IMR-90 (cell line): ENCODE measurements around the gene GPN1. TPM values are rescaled to one million over a fixed set of nuclear protein-coding genes. Genes with fewer than 3 reads are reported as not detected.
"Not testable (repeated sequence)": the region's sequence is repeated elsewhere in the genome, so short reads cannot be mapped to it uniquely, and the experiment has no call there.

Experiments
- ATAC-seq: fragments of 200-7000 bp; cut with Tn5 transposase; 2 replicates; pipeline ENCODE4 v1.9.1; 2020; ENCODE audit warnings: low read depth, mild to moderate bottlenecking, moderate library complexity
- BruUV-seq: library from RNA; stranded (reverse); fragments of 400-500 nt; replicated peaks from 2 replicates; lab custom pipeline; 2021; lab: Mats Ljungman, UMichigan
- CTCF ChIA-PET: fragments of 300-600 bp; formaldehyde crosslinking; extraction: SDS; loops from one replicate; lab custom pipeline; 2021; ENCODE audit warnings: antibody characterized with exemption; lab: Yijun Ruan, JAX
- POLR2A ChIA-PET: fragments of 300-600 bp; sonication (Branson Sonifier 250); formaldehyde crosslinking; loops from one replicate; lab custom pipeline; 2022; ENCODE audit warnings: antibody characterized with exemption; ENCODE audit not compliant: unreplicated experiment; lab: Charles Lee
- DNase-seq: peaks from one replicate; pipeline ENCODE4 v3.0.0; 2013
- H2AFZ ChIP-seq: replicated peaks from 2 replicates; pipeline ENCODE3; 2013; ENCODE audit warnings: low read length, mild to moderate bottlenecking; ENCODE audit not compliant: poor library complexity
- H2AK5ac ChIP-seq: 2 replicates; pipeline ENCODE4 v1.6.1; 2013; ENCODE audit warnings: low read depth, low read length, inconsistent platforms
- H2AK9ac ChIP-seq: replicated peaks from 2 replicates; pipeline ENCODE3; 2013; ENCODE audit warnings: mild to moderate bottlenecking, low read depth, low read length, moderate library complexity; ENCODE audit not compliant: poor library complexity
- H2BK120ac ChIP-seq: 2 replicates; pipeline ENCODE4 v1.6.1; 2013; ENCODE audit warnings: low read depth, low read length, inconsistent platforms
- H2BK15ac ChIP-seq: 3 replicates; pipeline ENCODE4 v1.6.1; 2013; ENCODE audit warnings: low read depth, low read length, inconsistent platforms
- H2BK20ac ChIP-seq: 2 replicates; pipeline ENCODE4 v1.6.1; 2013; ENCODE audit warnings: low read depth, mild to moderate bottlenecking, inconsistent platforms, low read length, moderate library complexity
- H2BK5ac ChIP-seq: 2 replicates; pipeline ENCODE4 v1.6.1; 2013; ENCODE audit warnings: mild to moderate bottlenecking, low read depth, low read length, inconsistent platforms; ENCODE audit not compliant: poor library complexity, severe bottlenecking
- H3K14ac ChIP-seq: replicated peaks from 2 replicates; pipeline ENCODE4 v1.6.1; 2013; ENCODE audit warnings: low read depth, low read length, inconsistent platforms
- H3K18ac ChIP-seq: 2 replicates; pipeline ENCODE4 v1.6.1; 2013; ENCODE audit warnings: low read depth, low read length, control low read depth
- H3K23ac ChIP-seq: 2 replicates; pipeline ENCODE4 v1.6.1; 2013; ENCODE audit warnings: low read depth, low read length, inconsistent platforms
- H3K27ac ChIP-seq: 2 replicates; pipeline ENCODE4 v1.5.1; 2013; ENCODE audit warnings: mild to moderate bottlenecking, control low read depth, low read length; ENCODE audit not compliant: insufficient read depth
- H3K27me3 ChIP-seq: 2 replicates; pipeline ENCODE4 v1.6.1; 2013; ENCODE audit warnings: low read length; ENCODE audit not compliant: control insufficient read depth, insufficient read depth
- H3K36me3 ChIP-seq: 2 replicates; pipeline ENCODE4 v1.6.1; 2013; ENCODE audit warnings: low read length, mixed read lengths; ENCODE audit not compliant: control insufficient read depth, insufficient read depth
- H3K4ac ChIP-seq: 2 replicates; pipeline ENCODE4 v1.6.1; 2013; ENCODE audit warnings: low read depth, low read length, inconsistent platforms
- H3K4me1 ChIP-seq: 2 replicates; pipeline ENCODE4 v1.6.1; 2013; ENCODE audit warnings: low read length, mixed read lengths; ENCODE audit not compliant: control insufficient read depth, insufficient read depth
- H3K4me2 ChIP-seq: 2 replicates; pipeline ENCODE4 v1.6.1; 2013; ENCODE audit warnings: low read depth, mild to moderate bottlenecking, control low read depth, low read length, moderate library complexity
- H3K4me3 ChIP-seq: 2 replicates; pipeline ENCODE4 v1.5.1; 2013; ENCODE audit warnings: low read depth, mild to moderate bottlenecking, control low read depth, low read length, moderate library complexity; ENCODE audit not compliant: insufficient read depth
- H3K56ac ChIP-seq: 2 replicates; pipeline ENCODE4 v1.6.1; 2013; ENCODE audit warnings: low read length, inconsistent platforms; ENCODE audit not compliant: insufficient read depth; ENCODE audit errors: extremely low read depth
- H3K79me1 ChIP-seq, 2 experiments: 2 replicates each; pipeline ENCODE4 v1.6.1; 2013; ENCODE audit warnings: low read length in 2 of 2, inconsistent platforms in 1 of 2, low read depth in 1 of 2
- H3K9ac ChIP-seq: 2 replicates; pipeline ENCODE4 v1.6.1; 2013; ENCODE audit warnings: low read depth, low read length, control low read depth
- H3K9me1 ChIP-seq: 2 replicates; pipeline ENCODE4 v1.6.1; 2013; ENCODE audit warnings: low read length, inconsistent platforms; ENCODE audit not compliant: insufficient read depth
- H3K9me3 ChIP-seq: 2 replicates; pipeline ENCODE4 v1.6.1; 2013; ENCODE audit warnings: low read length; ENCODE audit not compliant: control insufficient read depth, insufficient read depth
- H4K20me1 ChIP-seq: 2 replicates; pipeline ENCODE4 v1.6.1; 2013; ENCODE audit warnings: low read length, inconsistent platforms; ENCODE audit not compliant: insufficient read depth
- H4K5ac ChIP-seq: 2 replicates; pipeline ENCODE4 v1.6.1; 2013; ENCODE audit warnings: mild to moderate bottlenecking, low read depth, low read length, control low read depth
- H4K8ac ChIP-seq, 2 experiments: 2 replicates each; pipeline ENCODE4 v1.6.1; 2013; ENCODE audit warnings: low read depth in 2 of 2, low read length in 2 of 2, control low read depth in 1 of 2, inconsistent platforms in 1 of 2
- H4K91ac ChIP-seq: 2 replicates; pipeline ENCODE4 v1.6.1; 2013; ENCODE audit warnings: low read depth, low read length, inconsistent platforms; ENCODE audit not compliant: insufficient read depth
- WGBS, 2 experiments: methylation state at CpG; one replicate each; pipeline versions ENCODE4 v1.1.5 to v1.1.7; 2013; ENCODE audit warnings: missing lambda C conversion rate in 2 of 2; ENCODE audit not compliant: insufficient read length in 1 of 2; ENCODE audit errors: extremely low coverage in 2 of 2; 5-methylcytosine and 5-hydroxymethylcytosine counted together
- dilution Hi-C: fragments of 300-500 bp; cut with HindIII; formaldehyde crosslinking; loops from one replicate; pipeline ENCODE4 v1.14.3; 2018; ENCODE audit warnings: low sequenced_read_pairs; ENCODE audit not compliant: unreplicated experiment
- in situ Hi-C: fragments of 300-500 bp; cut with MboI; formaldehyde crosslinking; loops from 3 replicates; pipeline ENCODE4 v1.14.3; 2019; ENCODE audit warnings: low sequenced_read_pairs, inconsistent platforms, mixed read lengths
- intact Hi-C: fragments of 100-400 bp; cut with micrococcal nuclease; formaldehyde crosslinking; loops from 2 replicates; pipeline ENCODE4 v1.10.0; 2022
- polyA plus RNA-seq, 3 experiments: library from polyadenylated mRNA; depleted of rRNA; stranded (reverse); fragments of >200 nt; gene quantifications; 2 replicates each; pipeline ENCODE4 v1.2.3, GENCODE V29; 2012; ENCODE audit warnings: low replicate concordance in 1 of 3
- total RNA-seq: library from RNA; depleted of rRNA; stranded (reverse); fragments of >200 nt; gene quantifications from 2 replicates; pipeline ENCODE4 v1.2.3, GENCODE V29; 2012

Gene GPN1
- total and polyA plus RNA-seq, 2 of the 4 experiments (the other 2 are of a cell fraction) = 37.8 to 63.8 TPM

GRCh38 chr2:27626323-27626722 lies 2.5 kb upstream of the GPN1 start:
- H2AK9ac ChIP-seq, H3K27ac ChIP-seq, H3K23ac ChIP-seq, dilution Hi-C loops, in situ Hi-C loops, H3K9me3 ChIP-seq, DNase-seq, H2AK5ac ChIP-seq, H4K8ac ChIP-seq, H3K18ac ChIP-seq, H3K9me1 ChIP-seq, H2BK20ac ChIP-seq, H3K56ac ChIP-seq, H4K91ac ChIP-seq, H4K5ac ChIP-seq, H3K36me3 ChIP-seq, H3K4me2 ChIP-seq, H2BK15ac ChIP-seq, H3K4me3 ChIP-seq, H2BK5ac ChIP-seq, CTCF ChIA-PET, H3K27me3 ChIP-seq, H3K4ac ChIP-seq, H3K9ac ChIP-seq, H4K20me1 ChIP-seq, ATAC-seq, H2AFZ ChIP-seq, BruUV-seq, H3K14ac ChIP-seq, H2BK120ac ChIP-seq: not testable (repeated sequence)
- peaks cover 12% of the 10 kb centered on the region for H3K4me1 ChIP-seq
- POLR2A ChIA-PET = interaction anchor here (0.6 kb wide), 1 partner anchor 160 kb away, joined by 3 read pairs; no protein-coding TSS in a partner anchor
- WGBS, 2 experiments = no CpG with 5 or more reads among the region's 1 CpG
- intact Hi-C loops = loop anchor here (10.0 kb wide), 1 partner anchor 222 kb away; the partner anchor contains the start of gene PPM1G
- peaks cover 9 to 31% of the 10 kb centered on the region in 2 experiments for H3K79me1 ChIP-seq

DNA sequence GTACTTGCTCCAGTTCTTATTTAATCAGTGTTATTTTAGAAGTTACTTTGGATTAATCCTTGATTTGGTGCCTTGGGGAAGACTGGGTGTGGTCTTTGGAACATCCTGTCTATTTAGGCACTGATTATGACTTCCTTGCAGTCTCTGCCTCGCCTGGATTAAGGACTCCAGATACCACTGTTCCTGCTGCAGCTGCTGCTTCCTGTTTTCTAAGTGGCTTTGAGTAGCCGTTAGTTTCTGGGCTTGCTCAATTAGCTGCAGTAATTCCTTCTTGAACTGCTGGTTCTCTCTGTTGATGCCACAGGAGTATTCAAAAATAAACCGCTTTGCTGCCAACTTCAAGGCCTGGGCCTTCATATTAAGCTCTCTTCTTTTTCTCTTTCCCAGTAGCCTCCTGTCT lies 1.9 kb upstream of the GPN1 start:
- BruUV-seq, H4K20me1 ChIP-seq, H4K91ac ChIP-seq, ATAC-seq, H3K27ac ChIP-seq, H2BK5ac ChIP-seq, H3K9me1 ChIP-seq, H3K4me2 ChIP-seq, H3K4ac ChIP-seq, H3K23ac ChIP-seq, H3K36me3 ChIP-seq, H2AK5ac ChIP-seq, H3K27me3 ChIP-seq, H2BK15ac ChIP-seq, H3K14ac ChIP-seq, DNase-seq, H3K4me3 ChIP-seq, POLR2A ChIA-PET, H4K5ac ChIP-seq, H3K9ac ChIP-seq, H2AFZ ChIP-seq, dilution Hi-C loops, H3K18ac ChIP-seq, H3K56ac ChIP-seq, in situ Hi-C loops, H4K8ac ChIP-seq, H2AK9ac ChIP-seq, H2BK120ac ChIP-seq, CTCF ChIA-PET, H2BK20ac ChIP-seq, H3K9me3 ChIP-seq: not testable (repeated sequence)
- Histone ChIP-seq H3K79me1 (peaks cover 9 to 33% of the 10 kb centered on the region in 2 experiments), H3K4me1 (peaks cover 10% of the 10 kb centered on the region)
- WGBS, 2 experiments = no CpG with 5 or more reads among the region's 3 CpGs
- intact Hi-C loops = loop anchor here (10.0 kb wide), 1 partner anchor 222 kb away; the partner anchor contains the start of gene PPM1G
